Panc1 (cell line): ENCODE data around the gene BDH1. TPM values are rescaled to one million over a fixed set of nuclear protein-coding genes. Genes with fewer than 3 reads are reported as not detected.

Source experiments
- ATAC-seq: fragments of 200-7000 bp; cut with Tn5 transposase; 2 replicates; pipeline ENCODE4 v1.9.1; 2020; ENCODE audit warnings: mild to moderate bottlenecking, moderate library complexity
- BruUV-seq: library from RNA; stranded (reverse); fragments of 400-500 nt; replicated peaks from 2 replicates; lab custom pipeline; 2021; lab: Mats Ljungman, UMichigan
- CTCF ChIA-PET: fragments of 300-600 bp; sonication (Branson Sonifier 250); formaldehyde crosslinking; loops from one replicate; lab custom pipeline; 2022; ENCODE audit warnings: antibody characterized with exemption; lab: Charles Lee
- POLR2A ChIA-PET: fragments of 300-600 bp; sonication (Branson Sonifier 250); formaldehyde crosslinking; loops from one replicate; lab custom pipeline; 2022; ENCODE audit warnings: antibody characterized with exemption; lab: Charles Lee
- DNase-seq: peaks from one replicate; pipeline ENCODE4 v3.0.0-alpha.2; 2010; ENCODE audit warnings: low read depth, low spot score
- H3K27ac ChIP-seq: 2 replicates; pipeline ENCODE4 v1.5.1; 2011; ENCODE audit warnings: mild to moderate bottlenecking, low read length, inconsistent platforms
- H3K27me3 ChIP-seq: fragments of 200-500 bp; sonication (Bioruptor generic); 2 replicates; pipeline ENCODE4 v1.6.0; 2014; ENCODE audit warnings: low read length, inconsistent platforms; ENCODE audit not compliant: control insufficient read depth, insufficient read depth
- H3K36me3 ChIP-seq: fragments of 200-500 bp; sonication (Bioruptor generic); 2 replicates; pipeline ENCODE4 v1.5.1; 2014; ENCODE audit warnings: inconsistent platforms, mild to moderate bottlenecking, low read length, moderate library complexity; ENCODE audit not compliant: control insufficient read depth, insufficient read depth
- H3K4me1 ChIP-seq: 2 replicates; pipeline ENCODE4 v1.5.1; 2011; ENCODE audit warnings: inconsistent platforms, mild to moderate bottlenecking, low read length, moderate library complexity; ENCODE audit not compliant: control insufficient read depth, insufficient read depth
- H3K4me3 ChIP-seq, 2 experiments: 2 replicates each; pipeline ENCODE4 v1.5.1; 2011 to 2012; ENCODE audit warnings: low read depth in 2 of 2, low read length in 2 of 2, mild to moderate bottlenecking in 2 of 2, inconsistent platforms in 1 of 2, moderate library complexity in 1 of 2
- H3K9me3 ChIP-seq: fragments of 200-500 bp; sonication (Bioruptor generic); 2 replicates; pipeline ENCODE4 v1.5.1; 2014; ENCODE audit warnings: low read depth, mild to moderate bottlenecking, inconsistent platforms, low read length, moderate library complexity; ENCODE audit not compliant: control insufficient read depth, insufficient read depth
- CTCF ChIP-seq: fragments of 450-650 bp; IDR thresholded peaks from 2 replicates; pipeline ENCODE4 v1.5.1; 2017; ENCODE audit warnings: mild to moderate bottlenecking
- POLR2AphosphoS5 ChIP-seq: IDR thresholded peaks from 2 replicates; pipeline ENCODE4 v1.6.1; 2012; ENCODE audit warnings: mild to moderate bottlenecking, low read depth, low read length, moderate library complexity
- REST ChIP-seq, 2 experiments: IDR thresholded peaks; 2 replicates each; pipeline ENCODE4 v1.6.1; 2011 to 2012; ENCODE audit warnings: low read depth in 2 of 2, control low read depth in 1 of 2, low read length in 1 of 2, mild to moderate bottlenecking in 1 of 2, moderate library complexity in 1 of 2; ENCODE audit not compliant: insufficient read depth in 1 of 2
- SIN3A ChIP-seq: IDR thresholded peaks from 2 replicates; pipeline ENCODE4 v1.6.1; 2012; ENCODE audit warnings: low read depth, mild to moderate bottlenecking, low read length, moderate library complexity, borderline replicate concordance; ENCODE audit not compliant: insufficient read depth
- TCF7L2 ChIP-seq: IDR thresholded peaks from 2 replicates; pipeline ENCODE4 v1.6.1; 2011; ENCODE audit warnings: mild to moderate bottlenecking, low read depth, low read length, inconsistent platforms
- in situ Hi-C: cut with HindIII; loops from 2 replicates; pipeline ENCODE4 v1.10.0; 2016; ENCODE audit warnings: low sequenced_read_pairs, low pct_unique_long_range_greater_than_20kb
- intact Hi-C: fragments of 100-400 bp; cut with micrococcal nuclease; formaldehyde crosslinking; loops from one replicate; pipeline ENCODE4 v1.10.0; 2022; ENCODE audit not compliant: unreplicated experiment
- total RNA-seq: library from RNA; stranded (reverse); gene quantifications from one replicate; pipeline ENCODE4 v1.2.1, GENCODE V29; 2021; ENCODE audit not compliant: unreplicated experiment

Gene BDH1
- total RNA-seq, 1 experiment from 2014 or later, result 4.8 TPM

DNA sequence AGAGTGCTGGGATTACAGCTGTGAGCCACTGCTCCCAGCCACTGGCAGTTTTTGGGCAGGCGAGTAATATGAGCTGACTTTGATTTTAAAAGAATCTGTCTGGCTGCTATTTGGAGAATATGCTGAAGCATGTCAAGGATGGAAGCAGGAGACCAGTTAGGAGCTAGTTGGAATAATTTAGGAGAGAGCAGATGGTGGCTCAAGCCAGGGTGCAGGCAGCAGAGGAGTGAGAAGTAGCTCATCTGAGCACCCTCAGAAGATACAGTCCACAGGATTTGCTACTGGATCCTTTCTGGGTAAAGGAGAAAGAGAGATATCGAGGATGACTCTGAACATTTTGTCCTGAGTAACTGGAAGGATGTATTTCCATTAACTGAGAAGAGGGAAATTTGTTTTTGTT, 30.4 kb upstream of the BDH1 start:
- in situ Hi-C loops, result no loop called here
- Histone ChIP-seq H3K36me3 (no peaks in the 10 kb centered on the region), H3K27me3 (no peaks in the 10 kb centered on the region), H3K9me3 (no peaks in the 10 kb centered on the region), H3K27ac (no peak overlapping the region), H3K4me1 (no peaks in the 10 kb centered on the region), H3K4me3 (no peak overlapping the region)
- intact Hi-C loops, result no loop called here
- no TSS peak for BruUV-seq
- DNase-seq, result no peak
- ChIA-PET CTCF (interaction anchor here (0.9 kb wide), 1 partner anchor 13 kb away, joined by 4 read pairs; no protein-coding TSS in a partner anchor), POLR2A (no interaction called here)
- TF ChIP-seq TCF7L2, result no peak
- no peak for TF ChIP-seq POLR2AphosphoS5
- no peak for TF ChIP-seq REST (IDR thresholded peaks at IDR 0.05; ENCODE audit: insufficient read depth in 1 of 2, low read depth in 2 of 2, low read length in 1 of 2)
- no peak for TF ChIP-seq CTCF
- no peak for TF ChIP-seq SIN3A
- no peak for ATAC-seq

GRCh38 chr3:197584733-197585132, 29.0 kb upstream of the BDH1 start:
- Histone ChIP-seq H3K27me3 (no peaks in the 10 kb centered on the region; the same call in 1 of the 2 replicates), H3K9me3 (no peaks in the 10 kb centered on the region), H3K4me1 (no peaks in the 10 kb centered on the region), H3K27ac (no peak overlapping the region), H3K4me3 (no peak overlapping the region), H3K36me3 (no peaks in the 10 kb centered on the region)
- ChIA-PET POLR2A (interaction anchor here (0.6 kb wide), 1 partner anchor 582 kb away, joined by 6 read pairs; no protein-coding TSS in a partner anchor), CTCF (interaction anchor here (2.7 kb wide), 1 partner anchor 14 kb away, joined by 12 read pairs; no protein-coding TSS in a partner anchor)
- intact Hi-C loops, result no loop called here
- no TSS peak for BruUV-seq
- no peak for ATAC-seq
- no peak for DNase-seq
- TF ChIP-seq POLR2AphosphoS5, result no peak
- TF ChIP-seq CTCF, result no peak
- no peak for TF ChIP-seq REST (IDR thresholded peaks at IDR 0.05; ENCODE audit: insufficient read depth in 1 of 2, low read depth in 2 of 2, low read length in 1 of 2)
- no peak for TF ChIP-seq SIN3A
- no peak for TF ChIP-seq TCF7L2
- in situ Hi-C loops, result no loop called here
